ENCODE measurements around the gene BMP6. TPM values are rescaled to one million over a fixed set of nuclear protein-coding genes. Genes with fewer than 3 reads are reported as not detected.

BMP6 gene
- total RNA-seq, 1 experiment from 2014 or later, result 1.9 TPM

DNA sequence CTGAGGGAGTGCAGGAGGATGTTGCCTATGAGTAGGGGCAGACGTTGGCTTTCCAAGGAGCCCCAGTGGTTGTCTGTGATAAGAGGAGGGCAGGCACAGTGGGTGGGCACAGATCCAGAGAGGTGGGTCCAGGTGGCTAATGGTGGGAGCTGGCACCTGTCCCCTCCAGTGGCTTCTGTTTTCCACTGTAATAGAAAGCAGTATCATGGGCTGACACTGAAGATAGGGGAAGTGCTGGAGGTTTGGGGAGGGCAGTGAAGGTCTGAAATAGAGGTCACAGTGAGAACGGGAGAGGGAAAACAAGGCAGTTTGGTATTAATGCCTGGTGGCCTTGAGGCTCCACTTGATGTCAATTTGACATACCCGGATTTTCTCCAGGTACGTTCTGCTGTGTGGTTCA, 195.1 kb downstream of the BMP6 start:
- Histone ChIP-seq H3K9me3 (ENCODE audit: low read depth, low read length, poor library complexity, severe bottlenecking) (no peaks in the 10 kb centered on the region), H3K27ac (ENCODE audit: low read depth, low read length, poor library complexity, severe bottlenecking) (no peak overlapping the region), H3K27me3 (replicated peaks; ENCODE audit: insufficient read depth, low read depth, low read length, poor library complexity) (no peaks in the 10 kb centered on the region), H3K4me3 (ENCODE audit: low read depth, low read length, poor library complexity, severe bottlenecking) (no peak overlapping the region), H3K4me1 (ENCODE audit: insufficient read depth, low read length, poor library complexity, severe bottlenecking) (no peaks in the 10 kb centered on the region), H3K36me3 (ENCODE audit: insufficient read depth, low read length, poor library complexity, severe bottlenecking) (no peaks in the 10 kb centered on the region)
- no TSS peak for BruUV-seq (replicated peaks)
- POLR2A ChIA-PET (ENCODE audit: low non-redundant PET), result no interaction called here
- TF ChIP-seq CTCF (conservative IDR thresholded peaks at IDR 0.05; ENCODE audit: low read depth, low read length) (no peak), EZH2 (IDR thresholded peaks at IDR 0.05; ENCODE audit: borderline replicate concordance, low read depth, low read length, poor library complexity, severe bottlenecking) (no peak)
- DNase-seq (ENCODE audit: low spot score), result no peak
- intact Hi-C loops (cut with micrococcal nuclease; ENCODE audit: unreplicated experiment), result no loop called here
- CTCF ChIA-PET, result no interaction called here

GRCh38 chr6:7921632-7922092, 195.8 kb downstream of the BMP6 start:
- H3K9me3 ChIP-seq (ENCODE audit: low read depth, low read length, poor library complexity, severe bottlenecking), result no peaks in the 10 kb centered on the region
- BruUV-seq (replicated peaks), result no TSS peak
- no peak overlapping the region for H3K27ac ChIP-seq (ENCODE audit: low read depth, low read length, poor library complexity, severe bottlenecking)
- TF ChIP-seq EZH2 (IDR thresholded peaks at IDR 0.05; ENCODE audit: borderline replicate concordance, low read depth, low read length, poor library complexity, severe bottlenecking) (no peak), CTCF (conservative IDR thresholded peaks at IDR 0.05; ENCODE audit: low read depth, low read length) (no peak)
- intact Hi-C loops (cut with micrococcal nuclease; ENCODE audit: unreplicated experiment), result no loop called here
- CTCF ChIA-PET, result no interaction called here
- H3K4me1 ChIP-seq (ENCODE audit: insufficient read depth, low read length, poor library complexity, severe bottlenecking), result no peaks in the 10 kb centered on the region
- POLR2A ChIA-PET (ENCODE audit: low non-redundant PET), result no interaction called here
- DNase-seq (ENCODE audit: low spot score), result no peak
- no peak overlapping the region for H3K4me3 ChIP-seq (ENCODE audit: low read depth, low read length, poor library complexity, severe bottlenecking)
- H3K36me3 ChIP-seq (ENCODE audit: insufficient read depth, low read length, poor library complexity, severe bottlenecking), result no peaks in the 10 kb centered on the region
- no peaks in the 10 kb centered on the region for H3K27me3 ChIP-seq (replicated peaks; ENCODE audit: insufficient read depth, low read depth, low read length, poor library complexity)

GRCh38 chr6:7922596-7922995, 196.7 kb downstream of the BMP6 start:
- TF ChIP-seq EZH2 (IDR thresholded peaks at IDR 0.05; ENCODE audit: borderline replicate concordance, low read depth, low read length, poor library complexity, severe bottlenecking) (no peak), CTCF (conservative IDR thresholded peaks at IDR 0.05; ENCODE audit: low read depth, low read length) (no peak)
- H3K36me3 ChIP-seq (ENCODE audit: insufficient read depth, low read length, poor library complexity, severe bottlenecking), result no peaks in the 10 kb centered on the region
- no peaks in the 10 kb centered on the region for H3K4me1 ChIP-seq (ENCODE audit: insufficient read depth, low read length, poor library complexity, severe bottlenecking)
- no peak overlapping the region for H3K4me3 ChIP-seq (ENCODE audit: low read depth, low read length, poor library complexity, severe bottlenecking)
- no peaks in the 10 kb centered on the region for H3K27me3 ChIP-seq (replicated peaks; ENCODE audit: insufficient read depth, low read depth, low read length, poor library complexity)
- H3K27ac ChIP-seq (ENCODE audit: low read depth, low read length, poor library complexity, severe bottlenecking), result no peak overlapping the region
- CTCF ChIA-PET, result no interaction called here
- no peak for DNase-seq (ENCODE audit: low spot score)
- H3K9me3 ChIP-seq (ENCODE audit: low read depth, low read length, poor library complexity, severe bottlenecking), result no peaks in the 10 kb centered on the region
- no TSS peak for BruUV-seq (replicated peaks)
- POLR2A ChIA-PET (ENCODE audit: low non-redundant PET), result no interaction called here
- intact Hi-C loops (cut with micrococcal nuclease; ENCODE audit: unreplicated experiment), result no loop called here
